Spleen (tissue), 11 donors: ENCODE measurements around the gene PRKACA. TPM values are rescaled to one million over a fixed set of nuclear protein-coding genes. Genes with fewer than 3 reads are reported as not detected.
A peak's percentile ranks its signal among the peaks of the same experiment; 100 is the strongest.

Experiments used
- DNase-seq: peaks from one replicate; pipeline ENCODE4 v3.0.0-alpha.2; 2020
- H3K27ac ChIP-seq, 8 donors: fragments of 200-600 bp; sonication (generic) in 7 of 8; 1 replicate in 4 of 8; 2 replicates in 4 of 8; pipeline versions ENCODE4 v1.5.0 to v1.8.0; 2016 to 2021; ENCODE audit warnings: inconsistent platforms in 4 of 8, mild to moderate bottlenecking in 4 of 8, moderate library complexity in 1 of 8
- H3K27me3 ChIP-seq, 7 donors: fragments of 200-600 bp; sonication (generic) in 6 of 7; replicated peaks in 1 of 7; 1 replicate in 4 of 7; 2 replicates in 3 of 7; pipeline versions ENCODE4 v1.5.0 to v1.8.0; 2016 to 2021; ENCODE audit warnings: inconsistent platforms in 3 of 7, mild to moderate bottlenecking in 1 of 7
- H3K36me3 ChIP-seq, 6 donors: fragments of 200-600 bp; sonication (generic) in 5 of 6; 1 replicate in 4 of 6; 2 replicates in 2 of 6; pipeline versions ENCODE4 v1.5.0 to v1.8.0; 2016 to 2021; ENCODE audit warnings: inconsistent platforms in 2 of 6
- H3K4me1 ChIP-seq, 6 donors: fragments of 200-600 bp; sonication (generic) in 5 of 6; 1 replicate in 3 of 6; 2 replicates in 3 of 6; pipeline versions ENCODE4 v1.5.0 to v1.8.0; 2016 to 2021; ENCODE audit warnings: inconsistent platforms in 3 of 6
- H3K4me3 ChIP-seq, 8 donors: fragments of 200-600 bp; sonication (generic) in 7 of 8; 1 replicate in 4 of 8; 2 replicates in 4 of 8; pipeline versions ENCODE4 v1.5.0 to v1.8.0; 2016 to 2021; ENCODE audit warnings: inconsistent platforms in 4 of 8, mild to moderate bottlenecking in 4 of 8, moderate library complexity in 2 of 8
- H3K9me3 ChIP-seq, 8 donors: fragments of 200-600 bp; sonication (generic) in 7 of 8; 1 replicate in 4 of 8; 2 replicates in 4 of 8; pipeline versions ENCODE4 v1.5.0 to v1.8.0; 2016 to 2021; ENCODE audit warnings: inconsistent platforms in 4 of 8
- POLR2A ChIP-seq, 3 donors: fragments of 450-650 bp; IDR thresholded peaks; one replicate each; pipeline ENCODE4 v1.5.1; 2017; ENCODE audit warnings: antibody characterized with exemption in 3 of 3, mild to moderate bottlenecking in 1 of 3
- POLR2AphosphoS5 ChIP-seq, 3 donors: sonication (generic); formaldehyde crosslinking; IDR thresholded peaks; one replicate each; pipeline ENCODE4 v1.5.1; 2017; ENCODE audit warnings: antibody characterized with exemption in 3 of 3
- WGBS, 5 donors: extraction: QIAGEN DNeasy Blood & Tissue Kit in 3 of 5; methylation state at CpG; one replicate each; pipeline versions ENCODE4 v1.1.5 to v1.1.7; 2013 to 2018; 5-methylcytosine and 5-hydroxymethylcytosine counted together
- intact Hi-C: fragments of 100-400 bp; cut with DNase I; formaldehyde crosslinking; loops from one replicate; pipeline ENCODE4 v1.15.0; 2023; ENCODE audit warnings: low total_unique reads
- polyA plus RNA-seq, 3 donors: library from polyadenylated mRNA; stranded (reverse); fragments of 200-250 nt; gene quantifications; one replicate each; pipeline ENCODE4 v1.2.1, GENCODE V29; 2013
- total RNA-seq, 7 donors: library from RNA; depleted of rRNA in 3 of 7; stranded (reverse); fragments of >200 nt in 3 of 7; fragmentation: NEBNext Ultra II Directional in 4 of 7; extraction: Animal tissue kit (Norgen Biotek cat#: 25700) in 4 of 7; gene quantifications; one replicate each; pipeline versions ENCODE4 v1.1.0 to v1.2.1, GENCODE V29; 2016 to 2021
- TF ChIP-seq, protein P1 (sequence below), 11 experiments: fragments of 200-600 bp in 7 of 11; fragments of 450-650 bp in 4 of 11; sonication (generic) in 4 of 11; IDR thresholded peaks in 8 of 11; conservative IDR thresholded peaks in 3 of 11; 1 replicate in 7 of 11; 2 replicates in 4 of 11; pipeline versions ENCODE4 v1.4.0 to v1.8.0; 2016 to 2021; ENCODE audit warnings: antibody characterized with exemption in 11 of 11, inconsistent platforms in 4 of 11, mild to moderate bottlenecking in 1 of 11
- donor health status: healthy with polysubstance abuse.
- donor health status: DM: no; HTN: no; CAD: no; lungs with moderate emphysema.
- donor health status: DM: no; HTN: no; CAD: no.
- donor health status: Bipolar disorder and iron deficiency.
- donor health status: healthy.
- donor health status: DM: no; HTN: no; CAD: no.
- donor health status: DM: yes; HTN: yes; CAD: no.

The PRKACA gene
- total and polyA plus RNA-seq, 10 donors, result 26.6 to 256 (median 109) TPM

DNA sequence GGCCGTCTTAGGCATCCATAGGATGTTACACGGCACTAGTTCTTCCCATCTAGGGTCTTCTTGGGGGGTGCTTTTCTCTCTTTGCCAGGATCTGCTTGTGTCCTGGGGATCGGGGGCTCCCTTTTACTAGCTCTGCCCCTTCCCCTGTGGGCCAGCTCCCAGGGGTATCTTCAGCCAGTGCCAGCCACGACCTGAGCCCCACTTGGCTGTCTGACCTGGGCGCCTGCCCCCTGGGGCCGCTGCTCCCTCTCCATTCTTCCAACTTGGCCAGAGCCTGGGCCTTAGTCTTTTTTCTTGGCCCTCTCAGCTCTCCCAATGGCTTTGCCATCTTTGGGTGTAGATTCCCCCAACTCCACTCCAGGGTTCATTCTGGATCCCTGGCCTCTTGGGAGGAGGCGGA lies 3.1 kb downstream of the PRKACA start:
- Histone ChIP-seq H3K9me3 (no peaks in the 10 kb centered on the region), H3K36me3 (peaks cover 0 to 8% (median 0%) of the 10 kb centered on the region in 6 donors), H3K4me1 (peaks cover 38 to 88% (median 72%) of the 10 kb centered on the region in 6 donors), H3K27ac (peak overlapping the region in 7 of 8 donors; percentile 85 to 99 (median 93)), H3K27me3 (no peaks in the 10 kb centered on the region), H3K4me3 (peak overlapping the region in 1 of 8 donors; percentile 67)
- no peak for TF ChIP-seq POLR2AphosphoS5 (IDR thresholded peaks at IDR 0.05)
- TF ChIP-seq POLR2A (IDR thresholded peaks at IDR 0.05), result no peak
- TF ChIP-seq, protein P1, sequence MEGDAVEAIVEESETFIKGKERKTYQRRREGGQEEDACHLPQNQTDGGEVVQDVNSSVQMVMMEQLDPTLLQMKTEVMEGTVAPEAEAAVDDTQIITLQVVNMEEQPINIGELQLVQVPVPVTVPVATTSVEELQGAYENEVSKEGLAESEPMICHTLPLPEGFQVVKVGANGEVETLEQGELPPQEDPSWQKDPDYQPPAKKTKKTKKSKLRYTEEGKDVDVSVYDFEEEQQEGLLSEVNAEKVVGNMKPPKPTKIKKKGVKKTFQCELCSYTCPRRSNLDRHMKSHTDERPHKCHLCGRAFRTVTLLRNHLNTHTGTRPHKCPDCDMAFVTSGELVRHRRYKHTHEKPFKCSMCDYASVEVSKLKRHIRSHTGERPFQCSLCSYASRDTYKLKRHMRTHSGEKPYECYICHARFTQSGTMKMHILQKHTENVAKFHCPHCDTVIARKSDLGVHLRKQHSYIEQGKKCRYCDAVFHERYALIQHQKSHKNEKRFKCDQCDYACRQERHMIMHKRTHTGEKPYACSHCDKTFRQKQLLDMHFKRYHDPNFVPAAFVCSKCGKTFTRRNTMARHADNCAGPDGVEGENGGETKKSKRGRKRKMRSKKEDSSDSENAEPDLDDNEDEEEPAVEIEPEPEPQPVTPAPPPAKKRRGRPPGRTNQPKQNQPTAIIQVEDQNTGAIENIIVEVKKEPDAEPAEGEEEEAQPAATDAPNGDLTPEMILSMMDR (IDR thresholded peaks at IDR 0.05 in 8 of 11, conservative IDR thresholded peaks at IDR 0.05 in 3 of 11), result no peak
- DNase-seq, result no peak
- 78 to 83% (median 81%) methylated on average over 7 of the region's 7 CpGs for WGBS, 5 donors
- intact Hi-C loops, result no loop called here

DNA sequence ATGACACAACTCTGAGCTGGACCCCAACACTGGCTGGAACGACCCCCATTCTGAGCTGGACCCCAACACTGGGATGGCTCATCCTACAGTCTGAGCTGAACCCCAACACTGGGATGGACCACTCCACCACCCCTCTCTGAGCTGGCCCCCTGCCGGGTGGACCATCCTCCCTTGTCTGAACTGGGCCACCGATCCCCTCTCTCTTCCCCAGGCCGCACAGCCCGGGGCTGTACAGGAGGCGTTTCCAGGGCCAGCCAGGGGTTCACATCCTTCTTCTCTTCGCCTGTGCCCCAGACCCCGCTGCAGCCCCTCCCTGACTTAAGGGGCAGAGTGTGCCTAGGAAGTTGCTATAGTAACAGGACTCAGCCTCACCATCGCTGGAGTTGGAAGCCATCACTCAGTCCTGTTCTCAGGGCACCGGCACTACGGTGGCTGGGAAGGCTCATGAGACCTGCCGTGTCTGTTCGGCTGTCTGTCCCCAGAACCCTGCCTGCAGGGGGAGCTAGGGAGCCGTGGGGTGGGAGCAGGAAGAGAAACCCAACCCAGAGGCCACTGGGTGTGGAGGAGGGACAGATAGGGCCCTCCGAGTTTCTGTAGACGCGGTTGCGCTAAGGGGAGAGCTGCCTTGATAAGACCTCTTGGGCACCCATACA lies 3.7 kb downstream of the PRKACA start:
- whole genome bisulfite sequencing, 5 donors, result 73 to 85% (median 78%) methylated on average over 8 to 18 of the region's 18 CpGs
- H3K4me1 ChIP-seq, result peaks cover 35 to 88% (median 69%) of the 10 kb centered on the region in 6 donors
- peak overlapping the region in 3 of 8 donors; percentile 0 to 67 (median 2) for H3K4me3 ChIP-seq
- DNase-seq, result peak; percentile 88
- H3K9me3 ChIP-seq, result no peaks in the 10 kb centered on the region
- no peaks in the 10 kb centered on the region for H3K27me3 ChIP-seq
- TF ChIP-seq POLR2A (IDR thresholded peaks at IDR 0.05), result no peak
- TF ChIP-seq, protein P1 (IDR thresholded peaks at IDR 0.05 in 8 of 11, conservative IDR thresholded peaks at IDR 0.05 in 3 of 11), result peak in 6 of 11 experiments; percentile 16 to 33 (median 21)
- peak in 1 of 3 donors; percentile 17 for TF ChIP-seq POLR2AphosphoS5 (IDR thresholded peaks at IDR 0.05)
- peaks cover 0 to 14% (median 0%) of the 10 kb centered on the region in 6 donors for H3K36me3 ChIP-seq
- peak overlapping the region; percentile 49 to 99 (median 92) for H3K27ac ChIP-seq
- intact Hi-C loops, result no loop called here

DNA sequence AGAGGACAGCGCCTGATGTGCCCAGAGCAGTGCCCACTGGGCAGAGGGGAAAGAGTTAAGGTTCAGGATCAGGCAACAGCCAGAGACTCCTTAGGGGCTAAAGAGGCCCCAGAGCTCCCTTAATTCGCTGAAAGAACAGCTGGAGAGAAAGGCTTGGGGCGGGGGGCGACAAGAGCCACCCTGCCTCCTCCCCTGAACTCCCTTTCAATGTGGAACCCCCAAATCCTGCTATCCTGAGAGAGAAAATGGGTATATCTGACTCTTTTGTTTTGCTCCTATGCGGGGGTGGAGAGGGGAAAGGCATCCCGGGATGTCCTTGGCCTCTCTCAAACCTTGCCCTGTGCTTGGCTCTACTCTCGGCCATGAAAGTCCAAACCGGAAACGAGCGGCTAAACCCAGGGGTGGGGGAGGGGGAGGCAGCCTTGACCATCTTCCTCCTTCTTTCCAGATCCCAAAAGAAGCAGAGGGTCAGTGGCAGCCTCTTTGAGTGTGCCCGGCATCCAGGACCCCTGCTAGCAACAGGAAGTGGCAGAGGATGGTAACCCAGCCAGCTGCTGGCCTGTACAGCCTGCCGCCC lies 4.7 kb downstream of the PRKACA start:
- Histone ChIP-seq H3K4me3 (peak overlapping the region in 7 of 8 donors; percentile 8 to 67 (median 38)), H3K27ac (peak overlapping the region; percentile 74 to 99 (median 92))

More for the DNA sequence above, 4.7 kb downstream of the PRKACA start:
- Histone ChIP-seq H3K36me3 (peaks cover 0 to 24% (median 0%) of the 10 kb centered on the region in 6 donors), H3K27me3 (no peaks in the 10 kb centered on the region), H3K9me3 (no peaks in the 10 kb centered on the region), H3K4me1 (peaks cover 29 to 90% (median 63%) of the 10 kb centered on the region in 6 donors)
- peak; percentile 84 for DNase-seq
- WGBS, 5 donors, result 51 to 70% (median 60%) methylated on average over 10 to 12 of the region's 12 CpGs
- intact Hi-C loops, result no loop called here
- TF ChIP-seq POLR2AphosphoS5 (IDR thresholded peaks at IDR 0.05) (peak; percentile 44 to 76 (median 74)), POLR2A (IDR thresholded peaks at IDR 0.05) (no peak)
- TF ChIP-seq, protein P1 (IDR thresholded peaks at IDR 0.05 in 8 of 11, conservative IDR thresholded peaks at IDR 0.05 in 3 of 11), result peak in 1 of 11 experiments; percentile 11
